CD4-positive, alpha-beta memory T cell (primary cell): Measurements from ENCODE around the gene SBNO2. TPM values are rescaled to one million over a fixed set of nuclear protein-coding genes. Genes with fewer than 3 reads are reported as not detected.

Experiments used
- CTCF ChIA-PET: fragments of 350-600 bp; sonication (Branson Sonifier 250); formaldehyde crosslinking; loops from one replicate; lab custom pipeline; 2021; ENCODE audit warnings: inconsistent platforms; ENCODE audit not compliant: partially characterized antibody; lab: Charles Lee
- POLR2A ChIA-PET: fragments of 350-600 bp; sonication (Branson Sonifier 250); formaldehyde crosslinking; loops from one replicate; lab custom pipeline; 2021; ENCODE audit not compliant: partially characterized antibody; lab: Charles Lee
- DNase-seq, 5 donors: peaks; one replicate each; pipeline versions ENCODE4 v3.0.0 to v3.0.0-alpha.2; 2020 to 2022; ENCODE audit warnings: mixed read lengths in 1 of 5
- H3K27ac ChIP-seq: one replicate; pipeline ENCODE4 v1.7.0; 2013; ENCODE audit warnings: low read depth, low read length
- H3K27me3 ChIP-seq: 2 replicates; pipeline ENCODE4 v1.7.0; 2013; ENCODE audit warnings: mild to moderate bottlenecking, low read length, moderate library complexity; ENCODE audit not compliant: insufficient read depth
- H3K36me3 ChIP-seq: 2 replicates; pipeline ENCODE4 v1.7.0; 2013; ENCODE audit warnings: mild to moderate bottlenecking, low read length, moderate library complexity; ENCODE audit not compliant: insufficient read depth
- H3K4me1 ChIP-seq: 2 replicates; pipeline ENCODE4 v1.7.0; 2013; ENCODE audit warnings: mild to moderate bottlenecking, low read length, moderate library complexity; ENCODE audit not compliant: insufficient read depth
- H3K4me3 ChIP-seq, 2 donors: one replicate each; pipeline ENCODE4 v1.7.0; 2013; ENCODE audit warnings: low read length in 2 of 2, mild to moderate bottlenecking in 1 of 2
- H3K9me3 ChIP-seq, 2 donors: one replicate each; pipeline ENCODE4 v1.7.0; 2013; ENCODE audit warnings: low read length in 2 of 2, control low read depth in 1 of 2; ENCODE audit not compliant: control insufficient read depth in 1 of 2
- H3K27ac Mint-ChIP-seq, 7 donors: one replicate each; pipeline ENCODE4 v1.8.0; 2020 to 2021; ENCODE audit warnings: mixed read lengths in 7 of 7, mild to moderate bottlenecking in 6 of 7, inconsistent platforms in 3 of 7, moderate library complexity in 3 of 7
- H3K27me3 Mint-ChIP-seq, 2 donors: one replicate each; pipeline ENCODE4 v1.8.0; 2020 to 2021; ENCODE audit warnings: mixed read lengths in 2 of 2
- H3K36me3 Mint-ChIP-seq, 2 donors: one replicate each; pipeline ENCODE4 v1.8.0; 2020 to 2021; ENCODE audit warnings: mixed read lengths in 2 of 2, inconsistent platforms in 1 of 2, mild to moderate bottlenecking in 1 of 2
- H3K4me1 Mint-ChIP-seq, 4 donors: one replicate each; pipeline ENCODE4 v1.8.0; 2020 to 2021; ENCODE audit warnings: mixed read lengths in 4 of 4, mild to moderate bottlenecking in 1 of 4
- H3K4me3 Mint-ChIP-seq, 8 donors: one replicate each; pipeline ENCODE4 v1.8.0; 2020 to 2021; ENCODE audit warnings: mixed read lengths in 8 of 8, mild to moderate bottlenecking in 7 of 8, moderate library complexity in 6 of 8, inconsistent platforms in 3 of 8
- H3K9me3 Mint-ChIP-seq, 8 donors: one replicate each; pipeline ENCODE4 v1.8.0; 2020 to 2021; ENCODE audit warnings: mixed read lengths in 8 of 8, mild to moderate bottlenecking in 5 of 8, inconsistent platforms in 3 of 8, moderate library complexity in 1 of 8
- intact Hi-C: fragments of 100-400 bp; cut with micrococcal nuclease; formaldehyde crosslinking; loops from one replicate; pipeline ENCODE4 v1.15.1; 2023
- polyA plus RNA-seq, 2 donors: library from polyadenylated mRNA; unstranded; fragments of 300-500 nt; fragmentation: Illumina TruSeq; gene quantifications; one replicate each; pipeline ENCODE4 v1.2.3, GENCODE V29; 2021
- total RNA-seq, 2 experiments: library from RNA; stranded (reverse); gene quantifications; one replicate each; pipeline ENCODE4 v1.2.3, GENCODE V29; 2021

SBNO2 gene
- total and polyA plus RNA-seq, 4 experiments from 2014 or later: 0.37 to 98.6 (median 48.1) TPM

DNA sequence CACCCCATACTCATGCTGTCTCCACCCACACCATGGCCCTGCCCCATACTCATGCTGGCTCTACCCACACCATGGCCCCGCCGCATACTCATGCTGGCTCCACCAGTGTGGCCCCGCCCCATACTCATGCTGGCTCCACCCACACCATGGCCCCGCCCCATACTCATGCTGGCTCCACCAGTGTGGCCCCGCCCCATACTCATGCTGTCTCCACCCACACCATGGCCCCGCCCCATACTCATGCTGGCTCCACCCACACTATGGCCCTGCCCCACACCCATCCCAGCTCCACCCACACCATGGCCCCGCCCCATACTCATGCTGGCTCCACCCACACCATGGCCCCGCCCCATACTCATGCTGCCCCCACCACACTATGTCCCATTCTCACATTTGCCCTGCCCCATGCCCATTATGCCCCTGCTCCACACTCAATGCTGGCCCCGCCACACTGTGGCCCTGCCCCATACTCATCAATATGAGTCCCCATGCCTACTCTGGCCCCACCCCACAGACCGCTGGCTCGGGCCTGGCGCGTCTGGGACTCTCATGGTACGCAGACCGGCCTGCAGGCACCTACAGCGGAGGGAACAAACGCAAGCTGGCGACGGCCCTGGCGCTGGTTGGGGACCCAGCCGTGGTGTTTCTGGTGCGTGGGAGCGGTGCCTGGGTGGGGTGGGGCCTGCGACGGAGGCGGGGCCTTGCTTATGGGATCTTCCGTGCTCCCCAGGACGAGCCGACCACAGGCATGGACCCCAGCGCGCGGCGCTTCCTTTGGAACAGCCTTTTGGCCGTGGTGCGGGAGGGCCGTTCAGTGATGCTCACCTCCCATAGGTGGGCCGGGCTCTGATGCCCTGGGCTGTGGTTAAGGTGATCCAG, 110.8 kb downstream of the SBNO2 start:
- intact Hi-C loops: no loop called here
- POLR2A ChIA-PET: interaction anchor here (32.9 to 57.1 kb wide), 3 partner anchors 0 to 40 kb away, joined by 1029 to 3893 read pairs (median 3893); partner anchors contain the start of genes ABCA7, ARHGAP45, CNN2 and GPX4
- CTCF ChIA-PET: interaction anchor here (5.7 kb wide), 1 partner anchor 19 kb away, joined by 219 read pairs; no protein-coding TSS in a partner anchor

DNA sequence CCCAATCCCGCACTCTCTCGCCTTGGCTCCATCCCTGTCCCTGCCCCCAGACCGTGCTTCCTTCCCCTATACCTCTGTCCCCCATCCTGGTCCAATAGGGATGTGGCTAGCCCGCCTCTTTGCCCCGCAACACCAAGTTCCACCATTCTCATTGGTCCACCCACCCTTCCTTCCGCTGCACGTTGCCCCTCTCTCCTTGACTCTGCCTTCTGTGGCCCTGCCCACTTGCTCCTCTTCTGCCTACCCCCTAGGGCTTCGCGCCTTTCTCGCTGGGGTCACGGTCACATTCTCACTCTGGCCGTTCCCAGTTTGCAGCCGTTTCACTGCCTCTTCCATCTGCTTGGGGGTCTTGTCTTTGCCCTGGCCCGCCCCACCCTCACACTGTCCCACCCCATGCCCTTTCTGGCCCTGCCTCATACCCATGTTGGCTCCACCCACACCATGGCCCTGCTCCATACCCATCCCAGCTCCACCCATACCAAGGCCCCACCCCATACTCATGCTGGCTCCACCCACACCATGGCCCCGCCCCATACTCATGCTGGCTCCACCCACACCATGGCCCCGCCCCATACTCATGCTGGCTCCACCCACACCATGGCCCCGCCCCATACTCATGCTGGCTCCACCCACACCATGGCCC, 111.6 kb downstream of the SBNO2 start:
- Histone ChIP-seq H3K9me3 (no peaks in the 10 kb centered on the region), H3K4me3 (no peak overlapping the region), H3K4me1 (peaks cover 44% of the 10 kb centered on the region), H3K27me3 (no peaks in the 10 kb centered on the region), H3K36me3 (peaks cover 7% of the 10 kb centered on the region), H3K27ac (no peak overlapping the region)
- peaks cover 0 to 2% (median 0%) of the 10 kb centered on the region in 8 donors for H3K9me3 Mint-ChIP-seq
- peak overlapping the region in 5 of 7 donors; percentile 13 to 95 (median 42) for H3K27ac Mint-ChIP-seq
- ChIA-PET CTCF (no interaction called here), POLR2A (interaction anchor here (32.9 to 57.1 kb wide), 3 partner anchors 1 to 39 kb away, joined by 1029 to 3893 read pairs (median 3893); partner anchors contain the start of genes ABCA7, ARHGAP45, CNN2 and GPX4)
- no peak overlapping the region for H3K4me3 Mint-ChIP-seq
- no peak for DNase-seq
- intact Hi-C loops: no loop called here
- peaks cover 0 to 9% of the 10 kb centered on the region in 2 donors for H3K36me3 Mint-ChIP-seq
- H3K4me1 Mint-ChIP-seq: peaks cover 21 to 48% (median 35%) of the 10 kb centered on the region in 4 donors
- no peaks in the 10 kb centered on the region for H3K27me3 Mint-ChIP-seq

More for the DNA sequence above, 110.8 kb downstream of the SBNO2 start:
- no peak overlapping the region for H3K4me3 ChIP-seq
- peaks cover 6% of the 10 kb centered on the region for H3K36me3 ChIP-seq
- peak overlapping the region; percentile 13 to 95 (median 74) for H3K27ac Mint-ChIP-seq
- no peak overlapping the region for H3K27ac ChIP-seq
- peak overlapping the region in 2 of 8 donors; percentile 22 to 48 for H3K4me3 Mint-ChIP-seq
- peaks cover 14 to 43% (median 29%) of the 10 kb centered on the region in 4 donors for H3K4me1 Mint-ChIP-seq
- peaks cover 37% of the 10 kb centered on the region for H3K4me1 ChIP-seq
- H3K36me3 Mint-ChIP-seq: peaks cover 0 to 4% of the 10 kb centered on the region in 2 donors
- no peaks in the 10 kb centered on the region for H3K27me3 Mint-ChIP-seq
- H3K9me3 Mint-ChIP-seq: peaks cover 0 to 2% (median 0%) of the 10 kb centered on the region in 8 donors
- DNase-seq: peak; percentile 61 to 88 (median 68)
- H3K27me3 ChIP-seq: no peaks in the 10 kb centered on the region
- no peaks in the 10 kb centered on the region for H3K9me3 ChIP-seq

DNA sequence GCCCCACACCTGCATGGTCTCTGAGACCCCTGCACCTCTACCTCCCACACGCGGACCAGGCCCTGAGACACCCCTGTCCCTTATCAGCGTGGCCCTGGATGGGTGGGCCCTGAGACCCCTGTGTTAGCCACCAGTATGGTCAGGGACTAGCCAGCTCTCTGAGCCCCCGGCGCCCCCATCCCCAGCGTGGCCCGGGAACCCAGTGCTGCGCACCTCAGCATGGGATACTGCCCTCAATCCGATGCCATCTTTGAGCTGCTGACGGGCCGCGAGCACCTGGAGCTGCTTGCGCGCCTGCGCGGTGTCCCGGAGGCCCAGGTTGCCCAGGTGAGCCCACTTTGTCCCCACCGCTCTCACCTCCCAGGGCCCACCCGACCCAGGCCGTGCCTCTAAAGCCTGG, 112.1 kb downstream of the SBNO2 start:
- peaks cover 7% of the 10 kb centered on the region for H3K36me3 ChIP-seq
- intact Hi-C loops: no loop called here
- Mint-ChIP-seq H3K4me3 (no peak overlapping the region), H3K9me3 (peaks cover 0 to 2% (median 0%) of the 10 kb centered on the region in 8 donors), H3K36me3 (peaks cover 5 to 14% of the 10 kb centered on the region in 2 donors), H3K27ac (peak overlapping the region in 2 of 7 donors; percentile 31 to 59), H3K27me3 (no peaks in the 10 kb centered on the region), H3K4me1 (peaks cover 26 to 53% (median 40%) of the 10 kb centered on the region in 4 donors)
- no peak for DNase-seq
- H3K27ac ChIP-seq: no peak overlapping the region
- POLR2A ChIA-PET: interaction anchor here (1.6 to 57.1 kb wide), 4 partner anchors 1 to 39 kb away, joined by 6 to 3893 read pairs (median 2461); partner anchors contain the start of genes ABCA7, ARHGAP45, CNN2 and GPX4
- no peaks in the 10 kb centered on the region for H3K9me3 ChIP-seq
- H3K4me1 ChIP-seq: peaks cover 50% of the 10 kb centered on the region
- H3K27me3 ChIP-seq: no peaks in the 10 kb centered on the region
- H3K4me3 ChIP-seq: no peak overlapping the region
- CTCF ChIA-PET: no interaction called here

DNA sequence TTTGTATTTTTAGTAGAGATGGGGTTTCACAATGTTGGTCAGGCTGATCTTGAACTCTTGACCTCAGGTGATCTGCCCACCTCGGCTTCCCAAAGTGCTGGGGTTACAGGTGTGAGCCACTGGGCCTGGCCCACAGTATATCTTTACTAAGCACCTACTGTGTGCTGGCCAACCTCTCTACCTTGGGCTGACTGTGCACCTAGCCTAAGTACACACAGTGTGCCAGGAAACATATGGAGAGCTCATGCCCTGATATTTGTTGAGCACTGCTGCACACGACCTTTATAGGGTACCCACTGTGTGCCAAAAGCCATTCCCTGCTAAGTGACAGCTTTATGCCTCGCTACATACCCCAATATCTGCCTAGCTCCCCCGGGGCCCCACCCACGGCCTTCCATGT, 113.4 kb downstream of the SBNO2 start:
- Histone ChIP-seq H3K27ac (no peak overlapping the region), H3K4me1 (peaks cover 42% of the 10 kb centered on the region), H3K27me3 (no peaks in the 10 kb centered on the region), H3K9me3 (no peaks in the 10 kb centered on the region), H3K4me3 (no peak overlapping the region), H3K36me3 (peaks cover 10% of the 10 kb centered on the region)
- CTCF ChIA-PET: no interaction called here
- POLR2A ChIA-PET: interaction anchor here (0.7 to 57.1 kb wide), 4 partner anchors 17 to 37 kb away, joined by 4 to 3893 read pairs (median 518); partner anchors contain the start of genes ABCA7, ARHGAP45, CNN2 and GPX4
- Mint-ChIP-seq H3K36me3 (peaks cover 7 to 23% of the 10 kb centered on the region in 2 donors), H3K4me1 (peaks cover 29 to 50% (median 40%) of the 10 kb centered on the region in 4 donors), H3K27ac (no peak overlapping the region), H3K27me3 (no peaks in the 10 kb centered on the region), H3K4me3 (no peak overlapping the region), H3K9me3 (peaks cover 0 to 4% (median 0%) of the 10 kb centered on the region in 8 donors)
- intact Hi-C loops: no loop called here
- DNase-seq: no peak

DNA sequence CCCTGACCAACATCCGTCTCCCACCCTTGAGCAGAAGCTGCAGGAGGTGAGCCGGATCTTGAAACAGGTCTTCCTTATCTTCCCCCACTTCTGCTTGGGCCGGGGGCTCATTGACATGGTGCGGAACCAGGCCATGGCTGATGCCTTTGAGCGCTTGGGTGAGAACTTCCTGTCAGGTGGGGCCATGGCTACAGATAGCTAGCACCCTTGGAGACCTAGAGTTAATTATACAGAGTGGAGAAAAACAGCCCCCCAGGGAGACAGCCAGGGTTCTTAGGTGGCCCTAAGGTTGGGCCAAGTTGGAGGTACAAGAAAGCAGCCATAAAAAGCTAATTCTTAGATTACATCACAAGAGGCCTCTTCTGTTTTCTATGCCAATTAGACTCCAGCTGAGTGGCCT, 116.0 kb downstream of the SBNO2 start:
- no peaks in the 10 kb centered on the region for H3K27me3 Mint-ChIP-seq
- ChIA-PET CTCF (interaction anchor here (0.7 to 2.7 kb wide), 15 partner anchors 9 to 136 kb away, joined by 3 to 25 read pairs (median 4); partner anchors contain the start of genes ABCA7 and ARHGAP45), POLR2A (interaction anchor here (0.7 to 57.1 kb wide), 10 partner anchors 10 to 183 kb away, joined by 3 to 3893 read pairs (median 7); partner anchors contain the start of genes ABCA7, ARHGAP45, ATP5F1D and CNN2)
- H3K4me1 Mint-ChIP-seq: peaks cover 15 to 28% (median 24%) of the 10 kb centered on the region in 4 donors
- H3K4me1 ChIP-seq: peaks cover 23% of the 10 kb centered on the region
- H3K27ac Mint-ChIP-seq: peak overlapping the region; percentile 22 to 97 (median 77)
- peaks cover 21% of the 10 kb centered on the region for H3K36me3 ChIP-seq
- no peak overlapping the region for H3K4me3 ChIP-seq
- no peak for DNase-seq
- H3K27me3 ChIP-seq: no peaks in the 10 kb centered on the region
- H3K9me3 ChIP-seq: no peaks in the 10 kb centered on the region
- peak overlapping the region in 5 of 8 donors; percentile 4 to 72 (median 35) for H3K4me3 Mint-ChIP-seq
- intact Hi-C loops: no loop called here
- H3K36me3 Mint-ChIP-seq: peaks cover 7 to 35% of the 10 kb centered on the region in 2 donors
- no peak overlapping the region for H3K27ac ChIP-seq
- peaks cover 0 to 4% (median 0%) of the 10 kb centered on the region in 8 donors for H3K9me3 Mint-ChIP-seq
